SK-N-SH (cell line): ENCODE data around the gene GPR15LG. TPM values are rescaled to one million over a fixed set of nuclear protein-coding genes. Genes with fewer than 3 reads are reported as not detected.

Experiments used
- CTCF ChIA-PET: fragments of 300-600, 350-600 bp; formaldehyde crosslinking; extraction: SDS; loops from one replicate; lab custom pipeline; 2021; lab: Yijun Ruan, JAX
- POLR2A ChIA-PET: fragments of 350-600 bp; sonication (Branson Sonifier 250); formaldehyde crosslinking; extraction: SDS; loops from one replicate; lab custom pipeline; 2020; ENCODE audit warnings: antibody characterized with exemption, inconsistent platforms; lab: Yijun Ruan, JAX
- DNase-seq: peaks from one replicate; pipeline ENCODE4 v3.0.0; 2012
- H2AFZ ChIP-seq: fragments of 200-600 bp; sonication (generic); 2 replicates; pipeline ENCODE4 v1.8.1; 2016; ENCODE audit warnings: antibody characterized with exemption, mild to moderate bottlenecking, low read depth
- H3F3A ChIP-seq: fragments of 200-600 bp; sonication (generic); replicated peaks from 2 replicates; pipeline ENCODE3; 2016; ENCODE audit warnings: antibody characterized with exemption, mild to moderate bottlenecking; ENCODE audit not compliant: insufficient read depth
- H3K27ac ChIP-seq, 2 experiments: fragments of 200-500 bp in 1 of 2; fragments of 200-600 bp in 1 of 2; sonication (Bioruptor generic) in 1 of 2; sonication (generic), shearing (Covaris generic) in 1 of 2; 2 replicates each; pipeline versions ENCODE4 v1.5.1 to v1.6.1; 2014 to 2016; ENCODE audit warnings: low read depth in 2 of 2, inconsistent platforms in 1 of 2, low read length in 1 of 2, mild to moderate bottlenecking in 1 of 2, mixed read lengths in 1 of 2
- H3K27me3 ChIP-seq: fragments of 200-600 bp; sonication (generic), shearing (Covaris generic); 2 replicates; pipeline ENCODE4 v1.6.1; 2016; ENCODE audit warnings: mixed run types; ENCODE audit not compliant: insufficient read depth
- H3K36me3 ChIP-seq, 2 experiments: fragments of 200-500 bp in 1 of 2; fragments of 200-600 bp in 1 of 2; sonication (Bioruptor generic) in 1 of 2; sonication (generic) in 1 of 2; replicated peaks in 1 of 2; 2 replicates each; pipeline versions ENCODE3 to v1.5.1; 2014 to 2016; ENCODE audit warnings: low read length in 1 of 2, mild to moderate bottlenecking in 1 of 2; ENCODE audit not compliant: insufficient read depth in 2 of 2, control insufficient read depth in 1 of 2
- H3K4me1 ChIP-seq, 2 experiments: fragments of 200-500 bp in 1 of 2; fragments of 200-600 bp in 1 of 2; sonication (Bioruptor generic) in 1 of 2; sonication (generic), shearing (Covaris generic) in 1 of 2; 2 replicates each; pipeline versions ENCODE4 v1.5.1 to v1.6.1; 2014 to 2016; ENCODE audit warnings: low read depth in 1 of 2, low read length in 1 of 2, mixed run types in 1 of 2; ENCODE audit not compliant: insufficient read depth in 2 of 2, control insufficient read depth in 1 of 2
- H3K4me2 ChIP-seq: fragments of 200-600 bp; sonication (generic), shearing (Covaris generic); 2 replicates; pipeline ENCODE4 v1.6.1; 2017; ENCODE audit warnings: mixed run types
- H3K4me3 ChIP-seq, 2 experiments: fragments of 200-500 bp in 1 of 2; fragments of 200-600 bp in 1 of 2; sonication (Bioruptor generic) in 1 of 2; sonication (generic), shearing (Covaris generic) in 1 of 2; 2 replicates each; pipeline versions ENCODE4 v1.5.1 to v1.8.1; 2014 to 2016; ENCODE audit warnings: low read depth in 2 of 2, inconsistent platforms in 1 of 2, low read length in 1 of 2, mild to moderate bottlenecking in 1 of 2, mixed read lengths in 1 of 2, moderate library complexity in 1 of 2
- H3K79me2 ChIP-seq: fragments of 200-600 bp; sonication (generic); 2 replicates; pipeline ENCODE4 v1.8.1; 2017; ENCODE audit warnings: mild to moderate bottlenecking; ENCODE audit not compliant: insufficient read depth
- H3K9ac ChIP-seq: fragments of 200-600 bp; sonication (generic); 2 replicates; pipeline ENCODE4 v1.6.1; 2017; ENCODE audit warnings: mixed run types
- H3K9me2 ChIP-seq: fragments of 200-600 bp; sonication (generic); 2 replicates; pipeline ENCODE4 v1.6.1; 2017; ENCODE audit warnings: mixed run types
- H3K9me3 ChIP-seq: fragments of 200-600 bp; sonication (generic); 2 replicates; pipeline ENCODE4 v1.6.1; 2017; ENCODE audit warnings: mixed run types, mild to moderate bottlenecking, moderate library complexity
- H4K20me1 ChIP-seq: fragments of 200-600 bp; sonication (generic); 2 replicates; pipeline ENCODE4 v1.6.1; 2017; ENCODE audit warnings: mild to moderate bottlenecking, mixed run types; ENCODE audit not compliant: insufficient read depth
- EZH2phosphoT487 ChIP-seq: fragments of 200-600 bp; sonication (generic); IDR thresholded peaks from 2 replicates; pipeline ENCODE4 v1.6.1; 2017; ENCODE audit warnings: low read depth, mixed run types, mild to moderate bottlenecking, antibody characterized with exemption, moderate library complexity, borderline replicate concordance
- FOSL2 ChIP-seq: IDR thresholded peaks from 2 replicates; pipeline ENCODE4 v1.4.0; 2012; ENCODE audit warnings: low read depth, mild to moderate bottlenecking, moderate library complexity, borderline replicate concordance
- FOXM1 ChIP-seq: IDR thresholded peaks from 2 replicates; pipeline ENCODE4 v1.4.0; 2012; ENCODE audit warnings: low read depth, mild to moderate bottlenecking
- JUND ChIP-seq: IDR thresholded peaks from 2 replicates; pipeline ENCODE4 v1.4.0; 2012
- MEF2A ChIP-seq: IDR thresholded peaks from 2 replicates; pipeline ENCODE4 v1.4.0; 2012; ENCODE audit warnings: low read depth, borderline replicate concordance
- MXI1 ChIP-seq: IDR thresholded peaks from 2 replicates; pipeline ENCODE4 v1.6.1; 2012; ENCODE audit warnings: mild to moderate bottlenecking, low read depth, low read length, improper control_type of control experiment
- RFX5 ChIP-seq: IDR thresholded peaks from 2 replicates; pipeline ENCODE4 v1.6.1; 2012; ENCODE audit warnings: mild to moderate bottlenecking, improper control_type of control experiment, low read length
- SMC3 ChIP-seq: IDR thresholded peaks from 2 replicates; pipeline ENCODE4 v1.6.1; 2012; ENCODE audit warnings: low read depth, low read length, improper control_type of control experiment
- TEAD4 ChIP-seq: IDR thresholded peaks from 2 replicates; pipeline ENCODE4 v1.4.0; 2012; ENCODE audit warnings: mild to moderate bottlenecking, borderline replicate concordance; ENCODE audit not compliant: insufficient read depth
- WGBS: methylation state at CpG from one replicate; pipeline ENCODE4 v1.1.6; 2017; ENCODE audit warnings: low lambda C conversion rate; 5-methylcytosine and 5-hydroxymethylcytosine counted together
- polyA plus RNA-seq, 3 experiments: library from polyadenylated mRNA; depleted of rRNA; stranded (reverse); fragments of >200 nt; gene quantifications; 2 replicates each; pipeline ENCODE4 v1.2.3, GENCODE V29; 2012
- TF ChIP-seq, protein P1 (sequence below): IDR thresholded peaks from 2 replicates; pipeline ENCODE4 v1.4.0; 2012; ENCODE audit warnings: low read depth
- TF ChIP-seq, protein P2 (sequence below): fragments of 150-350 bp; IDR thresholded peaks from 2 replicates; pipeline ENCODE4 v1.6.1; 2017; ENCODE audit warnings: antibody characterized with exemption, low read length, low read depth, borderline replicate concordance
- TF ChIP-seq, protein P3 (sequence below): IDR thresholded peaks from 2 replicates; pipeline ENCODE4; 2012
- TF ChIP-seq, protein P4 (sequence below): fragments of 150-350 bp; IDR thresholded peaks from 2 replicates; pipeline ENCODE4 v1.6.1; 2016; ENCODE audit warnings: mild to moderate bottlenecking, low read depth, low read length

The GPR15LG gene
- polyA plus RNA-seq, 1 of the 3 experiments (the other 2 are of a cell fraction): not detected

DNA sequence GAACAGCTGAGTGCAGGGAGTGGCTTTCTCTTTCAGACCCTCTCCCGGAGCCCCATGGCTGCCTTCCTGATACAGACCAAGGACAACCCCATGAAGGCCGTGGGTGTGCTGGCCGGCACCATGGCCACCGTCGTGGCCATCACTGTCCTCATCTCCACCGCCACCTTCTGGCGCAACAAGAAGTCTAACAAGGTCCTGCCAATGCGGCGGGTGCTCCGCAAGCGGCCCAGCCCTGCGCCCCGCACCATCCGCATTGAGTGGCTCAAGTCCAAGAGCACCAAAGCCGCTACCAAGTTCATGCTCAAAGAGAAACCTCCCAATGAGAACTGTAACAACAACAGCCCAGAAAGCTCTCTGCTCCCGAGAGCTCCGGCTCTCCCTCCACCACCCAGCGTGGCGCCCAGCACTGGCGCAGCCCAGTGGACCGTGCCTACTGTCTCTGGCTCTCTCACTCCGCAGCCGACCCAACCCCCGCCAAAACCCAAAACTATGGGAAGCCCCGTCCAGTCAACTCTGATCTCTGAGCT, 40.5 kb downstream of the GPR15LG start:
- Histone ChIP-seq H2AFZ (no peak overlapping the region), H3F3A (no peaks in the 10 kb centered on the region), H4K20me1 (no peaks in the 10 kb centered on the region), H3K9me3 (no peaks in the 10 kb centered on the region), H3K4me1 (no peaks in the 10 kb centered on the region), H3K4me2 (no peak overlapping the region), H3K4me3 (no peak overlapping the region), H3K36me3 (no peaks in the 10 kb centered on the region), H3K27ac (no peak overlapping the region), H3K27me3 (no peaks in the 10 kb centered on the region), H3K79me2 (no peaks in the 10 kb centered on the region), H3K9me2 (no peaks in the 10 kb centered on the region), H3K9ac (no peak overlapping the region)
- ChIA-PET POLR2A (no interaction called here), CTCF (interaction anchor here (0.6 to 1.8 kb wide), 5 partner anchors 8 to 70 kb away, joined by 3 to 9 read pairs (median 4); no protein-coding TSS in a partner anchor)
- DNase-seq: no peak
- WGBS: 78% methylated on average over 24 of the region's 25 CpGs
- TF ChIP-seq, protein P1, sequence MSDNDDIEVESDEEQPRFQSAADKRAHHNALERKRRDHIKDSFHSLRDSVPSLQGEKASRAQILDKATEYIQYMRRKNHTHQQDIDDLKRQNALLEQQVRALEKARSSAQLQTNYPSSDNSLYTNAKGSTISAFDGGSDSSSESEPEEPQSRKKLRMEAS: no peak
- no peak for TF ChIP-seq TEAD4
- no peak for TF ChIP-seq EZH2phosphoT487
- TF ChIP-seq, protein P2, sequence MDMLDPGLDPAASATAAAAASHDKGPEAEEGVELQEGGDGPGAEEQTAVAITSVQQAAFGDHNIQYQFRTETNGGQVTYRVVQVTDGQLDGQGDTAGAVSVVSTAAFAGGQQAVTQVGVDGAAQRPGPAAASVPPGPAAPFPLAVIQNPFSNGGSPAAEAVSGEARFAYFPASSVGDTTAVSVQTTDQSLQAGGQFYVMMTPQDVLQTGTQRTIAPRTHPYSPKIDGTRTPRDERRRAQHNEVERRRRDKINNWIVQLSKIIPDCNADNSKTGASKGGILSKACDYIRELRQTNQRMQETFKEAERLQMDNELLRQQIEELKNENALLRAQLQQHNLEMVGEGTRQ: no peak
- TF ChIP-seq MXI1: no peak
- no peak for TF ChIP-seq FOXM1
- no peak for TF ChIP-seq FOSL2
- TF ChIP-seq RFX5: no peak
- TF ChIP-seq, protein P3, sequence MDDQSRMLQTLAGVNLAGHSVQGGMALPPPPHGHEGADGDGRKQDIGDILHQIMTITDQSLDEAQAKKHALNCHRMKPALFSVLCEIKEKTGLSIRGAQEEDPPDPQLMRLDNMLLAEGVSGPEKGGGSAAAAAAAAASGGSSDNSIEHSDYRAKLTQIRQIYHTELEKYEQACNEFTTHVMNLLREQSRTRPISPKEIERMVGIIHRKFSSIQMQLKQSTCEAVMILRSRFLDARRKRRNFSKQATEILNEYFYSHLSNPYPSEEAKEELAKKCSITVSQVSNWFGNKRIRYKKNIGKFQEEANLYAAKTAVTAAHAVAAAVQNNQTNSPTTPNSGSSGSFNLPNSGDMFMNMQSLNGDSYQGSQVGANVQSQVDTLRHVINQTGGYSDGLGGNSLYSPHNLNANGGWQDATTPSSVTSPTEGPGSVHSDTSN: no peak
- TF ChIP-seq, protein P4, sequence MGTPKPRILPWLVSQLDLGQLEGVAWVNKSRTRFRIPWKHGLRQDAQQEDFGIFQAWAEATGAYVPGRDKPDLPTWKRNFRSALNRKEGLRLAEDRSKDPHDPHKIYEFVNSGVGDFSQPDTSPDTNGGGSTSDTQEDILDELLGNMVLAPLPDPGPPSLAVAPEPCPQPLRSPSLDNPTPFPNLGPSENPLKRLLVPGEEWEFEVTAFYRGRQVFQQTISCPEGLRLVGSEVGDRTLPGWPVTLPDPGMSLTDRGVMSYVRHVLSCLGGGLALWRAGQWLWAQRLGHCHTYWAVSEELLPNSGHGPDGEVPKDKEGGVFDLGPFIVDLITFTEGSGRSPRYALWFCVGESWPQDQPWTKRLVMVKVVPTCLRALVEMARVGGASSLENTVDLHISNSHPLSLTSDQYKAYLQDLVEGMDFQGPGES: no peak
- no peak for TF ChIP-seq MEF2A
- no peak for TF ChIP-seq JUND
- TF ChIP-seq SMC3: no peak
